CD4-positive, alpha-beta T cell treated with Interleukin-6 at 100 ng/mL for 8 hours (primary cell): ENCODE measurements around the gene CPLX3.

Experiments used
- DNase-seq: peaks from one replicate; pipeline ENCODE4 v3.0.0-alpha.2; 2020; ENCODE audit warnings: mixed read lengths, low spot score

The CPLX3 gene

DNA sequence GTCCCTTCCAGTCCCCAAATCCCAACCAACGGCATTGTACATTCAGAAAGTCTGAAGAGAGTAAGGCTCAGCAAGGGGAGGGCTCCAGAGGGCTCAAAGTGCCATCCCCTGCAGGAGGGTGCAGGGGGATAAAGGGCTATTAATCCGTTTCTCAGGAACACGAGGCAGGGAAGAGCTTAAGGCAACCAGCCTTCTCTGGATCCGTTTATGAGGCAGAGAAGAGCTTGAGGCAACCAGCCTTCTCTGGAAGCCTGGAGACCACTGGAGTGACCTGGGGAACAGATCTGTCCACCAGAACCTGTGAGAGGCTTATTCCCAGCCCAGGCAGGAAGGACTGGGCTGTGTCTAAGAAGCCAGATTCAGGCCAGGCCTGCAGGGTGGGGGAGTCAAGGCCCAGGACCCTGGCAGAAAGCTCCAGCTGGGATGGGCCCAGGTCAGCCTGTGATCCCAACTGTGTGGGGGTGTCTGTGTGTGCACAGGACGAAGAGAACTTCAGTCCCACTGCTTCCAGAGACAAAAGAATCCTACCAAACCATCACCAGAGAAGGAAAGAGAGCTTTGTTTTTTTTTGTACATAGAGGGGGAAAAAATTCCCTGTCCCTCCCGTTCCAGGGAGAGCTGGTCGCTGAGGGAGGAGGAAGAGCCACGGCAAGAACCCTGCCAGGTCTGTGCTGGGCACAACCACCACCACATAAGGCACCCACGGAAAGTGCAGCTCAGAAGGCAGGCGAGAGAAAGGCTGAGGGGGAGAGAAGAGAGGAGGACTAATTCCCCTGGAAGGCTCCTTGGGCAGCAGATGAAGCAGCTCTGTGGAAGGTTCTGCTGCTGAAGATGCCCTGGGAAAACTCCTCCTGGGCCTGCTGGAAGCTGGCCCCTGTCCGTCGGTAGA is 18.1 kb downstream of the CPLX3 start:
- no peak for DNase-seq

GRCh38 chr15:74845208-74845568 is 18.8 kb downstream of the CPLX3 start:
- peak; percentile 74 for DNase-seq

GRCh38 chr15:74845581-74845980 is 19.2 kb downstream of the CPLX3 start:
- DNase-seq = peak; percentile 35

- DNase-seq = no peak
Observed at GRCh38 chr15:74847432-74847831, 21.0 kb downstream of the CPLX3 start.

DNA sequence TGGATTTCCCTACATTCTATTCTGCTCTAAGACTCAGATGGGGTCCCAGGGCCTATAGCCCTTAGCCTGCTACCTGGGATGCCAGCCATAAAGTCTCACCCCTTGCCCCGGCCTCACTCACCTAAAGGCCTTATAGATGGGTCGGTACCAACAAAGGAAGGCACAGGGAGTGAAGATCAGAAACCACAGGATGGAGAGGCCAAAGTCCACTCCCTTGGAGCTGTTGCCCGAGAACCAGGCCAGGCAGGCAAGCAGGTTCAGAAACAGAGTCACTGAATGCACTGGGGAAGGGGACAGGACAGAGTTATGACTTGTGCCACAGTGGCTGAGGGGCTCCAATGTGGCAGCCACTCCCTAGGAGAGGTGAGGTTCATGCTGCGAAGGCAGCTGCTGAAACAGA is 24.0 kb downstream of the CPLX3 start:
- DNase-seq = no peak

DNA sequence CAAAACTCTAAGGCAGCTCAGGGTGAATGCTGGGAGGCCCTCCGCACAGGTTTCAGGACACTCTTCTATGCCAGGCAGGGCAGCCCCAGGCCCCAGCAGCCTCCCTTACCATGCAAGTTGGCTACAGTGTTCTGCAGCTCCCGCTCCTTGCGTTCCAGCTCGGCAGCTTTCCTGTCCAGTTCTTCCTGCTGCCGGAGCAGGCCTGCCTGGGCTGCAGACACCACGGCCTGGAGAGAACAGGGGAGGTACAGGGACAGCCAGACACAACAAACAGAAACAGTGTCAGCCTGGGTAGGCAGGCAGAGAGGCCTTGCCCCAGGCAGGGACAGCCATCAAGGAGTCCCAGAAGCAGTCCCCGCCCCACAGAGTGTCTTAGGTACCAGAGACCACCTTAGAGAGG is 25.5 kb downstream of the CPLX3 start:
- no peak for DNase-seq

DNA sequence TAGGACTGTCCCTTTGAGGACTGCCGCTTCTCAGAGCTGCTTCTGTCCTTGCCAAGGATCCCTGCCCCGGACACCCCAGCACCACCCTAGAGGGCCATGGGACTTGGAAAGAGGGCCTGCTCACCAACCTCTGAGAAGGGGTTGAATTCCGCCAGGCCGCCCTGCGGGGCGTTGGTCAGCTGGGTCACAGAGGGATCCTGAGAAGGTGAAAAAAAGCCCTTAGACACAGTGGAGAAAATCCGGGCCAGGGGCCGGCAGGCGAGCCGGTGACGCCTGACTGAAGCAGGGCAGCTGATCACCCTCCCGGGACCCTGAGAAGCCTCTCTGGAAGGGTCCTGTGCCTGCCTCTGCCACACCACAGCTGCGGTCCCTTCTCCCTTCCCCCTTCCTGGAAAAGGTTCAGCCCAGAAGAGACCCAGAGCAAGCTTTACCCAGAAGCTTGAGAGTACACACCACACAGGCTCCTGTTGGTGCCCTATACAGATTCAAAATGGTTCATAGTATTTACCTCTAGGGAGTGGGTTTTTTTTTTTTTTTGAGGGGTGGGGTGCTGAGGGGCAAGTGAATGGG is 28.1 kb downstream of the CPLX3 start:
- DNase-seq = no peak

- DNase-seq = no peak
Observed at GRCh38 chr15:74855857-74856256, 29.4 kb downstream of the CPLX3 start.

DNA sequence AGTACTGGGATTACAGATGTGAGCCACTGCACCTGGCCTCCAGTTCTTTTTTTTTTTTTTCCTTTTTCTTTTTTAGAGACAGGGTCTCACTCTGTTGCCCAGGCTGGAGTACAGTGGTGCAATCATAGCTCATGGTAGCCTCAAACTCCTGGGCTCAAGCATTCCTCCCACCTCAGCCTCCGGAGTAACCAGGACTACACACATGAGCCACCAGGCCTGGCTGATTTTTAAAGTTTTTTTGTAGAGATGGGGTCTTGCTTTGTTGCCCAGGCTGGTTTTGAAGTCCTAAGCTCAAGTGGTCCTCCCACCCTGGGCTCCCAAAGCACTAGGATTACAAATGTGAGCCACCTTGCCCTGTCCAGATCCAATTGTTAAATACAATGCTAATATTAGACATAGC is 30.1 kb downstream of the CPLX3 start:
- no peak for DNase-seq

DNA sequence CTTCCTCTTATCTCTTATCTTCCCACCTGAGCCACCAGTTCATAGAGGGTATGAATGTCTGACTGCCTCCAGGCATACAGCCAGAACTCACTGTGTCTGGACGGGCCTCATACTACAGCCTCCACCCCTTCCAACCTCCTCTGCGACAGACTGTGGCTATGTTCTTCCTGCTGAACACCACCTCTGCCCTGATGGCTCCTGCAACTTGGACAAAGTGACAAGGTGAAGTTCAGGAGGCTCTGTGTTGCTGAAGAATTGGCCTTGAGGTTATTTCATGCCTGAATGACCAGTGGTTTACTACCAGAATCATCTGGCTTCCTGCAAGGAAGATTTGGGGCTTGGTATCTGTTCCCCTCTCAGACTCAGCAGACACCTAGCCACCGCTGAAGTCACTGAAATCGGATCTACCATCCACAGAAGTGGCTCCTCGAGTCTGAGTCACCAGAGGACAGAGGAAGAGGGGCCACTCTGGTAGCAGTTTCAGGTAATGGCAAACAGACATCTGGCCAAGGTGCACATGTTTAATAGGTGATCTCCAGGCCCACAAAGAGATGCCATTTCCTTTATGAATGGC is 30.7 kb downstream of the CPLX3 start:
- DNase-seq = no peak

GRCh38 chr15:74857671-74858368 is 31.4 kb downstream of the CPLX3 start:
- no peak for DNase-seq

- no peak for DNase-seq
Observed at GRCh38 chr15:74858369-74858740, 31.9 kb downstream of the CPLX3 start.

DNA sequence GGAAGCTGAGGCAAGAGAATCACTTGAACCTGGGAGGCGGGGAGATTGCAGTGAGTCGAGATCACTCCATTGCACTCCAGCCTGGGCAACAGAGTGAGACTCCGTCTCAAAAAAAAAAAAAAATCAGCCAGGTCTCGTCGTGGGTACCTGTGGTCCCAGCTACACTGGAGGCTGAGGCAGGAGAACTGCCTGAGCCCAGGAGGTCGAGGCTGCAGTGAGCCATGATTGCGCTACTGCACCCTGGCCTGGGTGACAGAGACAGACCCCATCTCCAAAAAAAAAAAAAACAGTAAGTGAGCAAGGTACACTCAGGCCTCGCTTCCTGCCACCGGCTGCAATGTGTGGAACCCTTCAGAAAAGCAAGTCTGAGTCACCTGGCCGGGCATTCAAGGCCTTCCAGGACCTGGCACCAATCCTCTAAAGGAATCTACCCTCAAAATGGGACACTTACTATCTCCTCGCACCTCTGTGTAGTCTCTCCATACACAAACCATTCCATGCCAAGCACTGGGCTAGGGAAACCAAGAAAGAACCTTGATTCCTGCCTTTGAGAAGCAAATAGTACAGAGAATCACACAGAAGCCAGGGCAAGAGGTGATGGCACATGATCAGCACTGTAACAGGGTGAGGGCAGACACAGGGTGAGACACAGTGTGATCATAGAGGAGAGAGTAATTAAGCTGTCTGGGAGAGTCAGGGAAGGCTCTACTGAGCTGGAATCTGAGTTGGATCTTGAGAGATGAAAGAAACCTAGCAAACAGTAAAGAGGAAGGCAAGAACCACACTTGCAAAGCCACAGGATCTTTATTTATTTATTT is 37.0 kb downstream of the CPLX3 start:
- DNase-seq = no peak

DNA sequence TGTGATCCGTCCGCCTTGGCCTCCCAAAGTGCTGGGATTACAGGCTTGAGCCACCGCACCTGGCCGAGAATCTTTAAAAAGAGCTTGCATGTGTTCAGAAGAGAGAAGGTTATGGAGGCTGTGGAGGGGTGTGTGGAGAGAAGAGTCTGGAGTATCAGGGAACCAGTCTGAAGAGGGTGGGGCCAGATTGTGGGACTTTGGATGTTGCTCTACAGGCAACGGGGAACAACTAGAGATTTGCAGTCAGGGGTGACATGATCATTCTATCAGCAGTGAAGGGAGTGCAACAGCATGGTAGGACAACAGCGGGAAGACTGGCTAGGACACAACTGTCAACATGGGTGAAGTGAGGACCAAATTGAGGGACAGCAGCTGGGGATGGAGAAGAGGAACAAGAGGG is 37.9 kb downstream of the CPLX3 start:
- DNase-seq = no peak

DNA sequence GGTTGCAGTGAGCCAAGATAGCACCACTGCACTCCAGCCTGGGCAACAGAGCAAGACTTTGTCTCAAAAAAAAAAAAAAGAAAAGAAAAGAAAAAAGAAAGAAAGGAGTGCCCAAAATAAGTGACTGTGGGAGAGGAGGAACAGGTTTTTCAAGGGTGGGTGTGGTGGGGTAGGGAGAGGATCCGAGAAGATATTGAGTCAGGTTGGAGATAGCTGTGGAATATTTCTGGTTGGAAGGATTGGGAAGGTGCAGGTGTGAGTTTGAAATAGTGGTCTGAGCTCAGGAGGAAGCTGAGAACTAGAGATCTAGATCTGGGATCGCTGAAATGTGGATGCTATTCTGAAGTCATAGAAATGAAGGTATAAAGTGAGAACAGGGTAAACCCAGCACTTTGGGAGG is 38.9 kb downstream of the CPLX3 start:
- DNase-seq = no peak

- DNase-seq = no peak
Observed at GRCh38 chr15:74866090-74866489, 39.7 kb downstream of the CPLX3 start.

DNA sequence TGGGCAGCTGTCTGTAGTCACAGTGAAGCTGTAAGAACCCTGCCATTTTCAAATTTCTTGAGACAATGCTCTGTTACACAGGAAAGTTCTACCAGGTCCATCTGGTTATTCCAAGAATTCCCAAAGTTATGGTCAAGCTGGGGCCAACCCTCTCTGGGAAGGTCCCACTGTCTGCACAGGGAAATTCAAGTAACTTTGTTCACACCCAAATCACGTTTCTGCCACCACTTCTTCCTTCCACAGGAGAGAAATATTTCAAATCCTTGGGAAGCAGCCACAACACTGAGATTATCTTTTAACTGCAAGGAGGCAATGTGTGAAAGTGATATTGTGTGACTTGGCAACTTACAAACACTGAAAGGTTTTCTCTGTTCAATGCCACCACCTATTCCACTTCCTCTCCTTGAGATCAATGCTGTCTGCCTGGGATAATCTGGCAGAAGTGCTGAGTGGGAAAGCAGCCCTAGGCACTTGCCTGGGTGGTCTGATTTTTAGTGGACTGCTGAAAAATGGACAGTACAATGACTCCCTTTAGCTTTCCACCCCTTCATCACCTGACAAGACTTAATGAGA is 41.1 kb downstream of the CPLX3 start:
- DNase-seq = no peak

- peak; percentile 19 for DNase-seq
Observed at GRCh38 chr15:74868059-74868458, 41.6 kb downstream of the CPLX3 start.

- no peak for DNase-seq
Observed at GRCh38 chr15:74869372-74869725, 42.9 kb downstream of the CPLX3 start.

GRCh38 chr15:74869726-74870407 is 43.4 kb downstream of the CPLX3 start:
- peak; percentile 25 for DNase-seq
